ENCODE results near the gene ZFR. TPM values are rescaled to one million over a fixed set of nuclear protein-coding genes. Genes with fewer than 3 reads are reported as not detected.

Gene ZFR
- polyA plus RNA-seq, 2 of the 4 experiments (the other 2 are of a cell fraction), result 65.6 to 107 TPM

DNA sequence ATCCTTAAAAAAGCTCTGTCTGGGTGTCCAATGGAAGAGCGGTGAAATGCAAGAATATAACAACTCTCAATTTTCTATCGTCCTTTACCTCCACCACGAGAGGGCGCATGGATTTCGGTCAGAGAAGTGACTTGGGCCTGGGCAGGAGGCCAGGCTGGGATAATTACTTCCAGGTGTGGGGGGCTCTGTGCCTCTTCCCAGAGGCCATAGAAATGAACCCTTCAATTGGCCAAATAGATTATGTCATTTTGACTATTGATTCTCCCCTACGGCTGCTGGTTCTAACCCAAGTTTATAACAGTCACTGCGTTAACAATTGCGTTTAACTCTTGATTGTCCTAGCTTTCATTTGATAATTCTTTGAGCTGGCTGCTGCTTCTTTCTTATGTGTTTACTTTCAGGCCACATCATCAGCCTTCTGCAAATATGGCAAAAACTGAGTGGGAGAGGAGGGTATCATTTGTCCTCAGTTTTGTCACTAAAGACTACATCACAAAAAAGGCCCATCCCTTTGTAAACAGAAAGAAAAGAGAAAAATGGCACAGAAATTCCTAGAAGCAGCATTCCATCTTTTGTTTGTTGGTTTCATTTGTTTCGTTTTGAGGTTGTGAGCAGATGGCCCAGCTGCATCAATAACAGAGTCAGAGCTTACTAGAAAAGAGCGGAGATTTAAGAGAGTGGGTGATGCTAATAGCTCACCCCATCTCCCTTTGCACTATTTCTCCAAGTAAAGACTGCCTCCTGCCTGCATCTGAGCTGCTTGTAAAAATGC lies 45.4 kb upstream of the ZFR start:
- no peaks in the 10 kb centered on the region for H3K9me3 ChIP-seq
- TF ChIP-seq, protein P1, sequence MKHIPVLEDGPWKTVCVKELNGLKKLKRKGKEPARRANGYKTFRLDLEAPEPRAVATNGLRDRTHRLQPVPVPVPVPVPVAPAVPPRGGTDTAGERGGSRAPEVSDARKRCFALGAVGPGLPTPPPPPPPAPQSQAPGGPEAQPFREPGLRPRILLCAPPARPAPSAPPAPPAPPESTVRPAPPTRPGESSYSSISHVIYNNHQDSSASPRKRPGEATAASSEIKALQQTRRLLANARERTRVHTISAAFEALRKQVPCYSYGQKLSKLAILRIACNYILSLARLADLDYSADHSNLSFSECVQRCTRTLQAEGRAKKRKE (CRISPR knock-in tag; IDR thresholded peaks at IDR 0.05; ENCODE audit: low read depth), result no peak
- no peak for TF ChIP-seq MAZ (IDR thresholded peaks at IDR 0.05; ENCODE audit: borderline replicate concordance, low read depth, low read length)
- TF ChIP-seq, protein P2, sequence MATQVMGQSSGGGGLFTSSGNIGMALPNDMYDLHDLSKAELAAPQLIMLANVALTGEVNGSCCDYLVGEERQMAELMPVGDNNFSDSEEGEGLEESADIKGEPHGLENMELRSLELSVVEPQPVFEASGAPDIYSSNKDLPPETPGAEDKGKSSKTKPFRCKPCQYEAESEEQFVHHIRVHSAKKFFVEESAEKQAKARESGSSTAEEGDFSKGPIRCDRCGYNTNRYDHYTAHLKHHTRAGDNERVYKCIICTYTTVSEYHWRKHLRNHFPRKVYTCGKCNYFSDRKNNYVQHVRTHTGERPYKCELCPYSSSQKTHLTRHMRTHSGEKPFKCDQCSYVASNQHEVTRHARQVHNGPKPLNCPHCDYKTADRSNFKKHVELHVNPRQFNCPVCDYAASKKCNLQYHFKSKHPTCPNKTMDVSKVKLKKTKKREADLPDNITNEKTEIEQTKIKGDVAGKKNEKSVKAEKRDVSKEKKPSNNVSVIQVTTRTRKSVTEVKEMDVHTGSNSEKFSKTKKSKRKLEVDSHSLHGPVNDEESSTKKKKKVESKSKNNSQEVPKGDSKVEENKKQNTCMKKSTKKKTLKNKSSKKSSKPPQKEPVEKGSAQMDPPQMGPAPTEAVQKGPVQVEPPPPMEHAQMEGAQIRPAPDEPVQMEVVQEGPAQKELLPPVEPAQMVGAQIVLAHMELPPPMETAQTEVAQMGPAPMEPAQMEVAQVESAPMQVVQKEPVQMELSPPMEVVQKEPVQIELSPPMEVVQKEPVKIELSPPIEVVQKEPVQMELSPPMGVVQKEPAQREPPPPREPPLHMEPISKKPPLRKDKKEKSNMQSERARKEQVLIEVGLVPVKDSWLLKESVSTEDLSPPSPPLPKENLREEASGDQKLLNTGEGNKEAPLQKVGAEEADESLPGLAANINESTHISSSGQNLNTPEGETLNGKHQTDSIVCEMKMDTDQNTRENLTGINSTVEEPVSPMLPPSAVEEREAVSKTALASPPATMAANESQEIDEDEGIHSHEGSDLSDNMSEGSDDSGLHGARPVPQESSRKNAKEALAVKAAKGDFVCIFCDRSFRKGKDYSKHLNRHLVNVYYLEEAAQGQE (IDR thresholded peaks at IDR 0.05), result no peak
- peak; percentile 85 to 86 for TF ChIP-seq RAD21 (conservative IDR thresholded peaks at IDR 0.05 in 1 of 2, IDR thresholded peaks at IDR 0.05 in 1 of 2)
- TF ChIP-seq, protein P3, sequence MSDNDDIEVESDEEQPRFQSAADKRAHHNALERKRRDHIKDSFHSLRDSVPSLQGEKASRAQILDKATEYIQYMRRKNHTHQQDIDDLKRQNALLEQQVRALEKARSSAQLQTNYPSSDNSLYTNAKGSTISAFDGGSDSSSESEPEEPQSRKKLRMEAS (IDR thresholded peaks at IDR 0.05), result no peak
- TF ChIP-seq RARB (CRISPR knock-in tag; IDR thresholded peaks at IDR 0.05), result no peak
- no peak for TF ChIP-seq TP53 (CRISPR knock-in tag; IDR thresholded peaks at IDR 0.05)
- TF ChIP-seq, protein P4, sequence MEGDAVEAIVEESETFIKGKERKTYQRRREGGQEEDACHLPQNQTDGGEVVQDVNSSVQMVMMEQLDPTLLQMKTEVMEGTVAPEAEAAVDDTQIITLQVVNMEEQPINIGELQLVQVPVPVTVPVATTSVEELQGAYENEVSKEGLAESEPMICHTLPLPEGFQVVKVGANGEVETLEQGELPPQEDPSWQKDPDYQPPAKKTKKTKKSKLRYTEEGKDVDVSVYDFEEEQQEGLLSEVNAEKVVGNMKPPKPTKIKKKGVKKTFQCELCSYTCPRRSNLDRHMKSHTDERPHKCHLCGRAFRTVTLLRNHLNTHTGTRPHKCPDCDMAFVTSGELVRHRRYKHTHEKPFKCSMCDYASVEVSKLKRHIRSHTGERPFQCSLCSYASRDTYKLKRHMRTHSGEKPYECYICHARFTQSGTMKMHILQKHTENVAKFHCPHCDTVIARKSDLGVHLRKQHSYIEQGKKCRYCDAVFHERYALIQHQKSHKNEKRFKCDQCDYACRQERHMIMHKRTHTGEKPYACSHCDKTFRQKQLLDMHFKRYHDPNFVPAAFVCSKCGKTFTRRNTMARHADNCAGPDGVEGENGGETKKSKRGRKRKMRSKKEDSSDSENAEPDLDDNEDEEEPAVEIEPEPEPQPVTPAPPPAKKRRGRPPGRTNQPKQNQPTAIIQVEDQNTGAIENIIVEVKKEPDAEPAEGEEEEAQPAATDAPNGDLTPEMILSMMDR (IDR thresholded peaks at IDR 0.05), result peak; percentile 91
- TF ChIP-seq, protein P5, sequence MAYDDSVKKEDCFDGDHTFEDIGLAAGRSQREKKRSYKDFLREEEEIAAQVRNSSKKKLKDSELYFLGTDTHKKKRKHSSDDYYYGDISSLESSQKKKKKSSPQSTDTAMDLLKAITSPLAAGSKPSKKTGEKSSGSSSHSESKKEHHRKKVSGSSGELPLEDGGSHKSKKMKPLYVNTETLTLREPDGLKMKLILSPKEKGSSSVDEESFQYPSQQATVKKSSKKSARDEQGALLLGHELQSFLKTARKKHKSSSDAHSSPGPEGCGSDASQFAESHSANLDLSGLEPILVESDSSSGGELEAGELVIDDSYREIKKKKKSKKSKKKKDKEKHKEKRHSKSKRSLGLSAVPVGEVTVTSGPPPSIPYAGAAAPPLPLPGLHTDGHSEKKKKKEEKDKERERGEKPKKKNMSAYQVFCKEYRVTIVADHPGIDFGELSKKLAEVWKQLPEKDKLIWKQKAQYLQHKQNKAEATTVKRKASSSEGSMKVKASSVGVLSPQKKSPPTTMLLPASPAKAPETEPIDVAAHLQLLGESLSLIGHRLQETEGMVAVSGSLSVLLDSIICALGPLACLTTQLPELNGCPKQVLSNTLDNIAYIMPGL (CRISPR knock-in tag; IDR thresholded peaks at IDR 0.05; ENCODE audit: borderline replicate concordance), result no peak
- peak; percentile 96 for TF ChIP-seq SMC3 (IDR thresholded peaks at IDR 0.05)
- WGBS (ENCODE audit: missing lambda C conversion rate), result 25% methylated on average over 10 of the region's 10 CpGs
- ATAC-seq (peak; percentile 86 to 92), DNase-seq (ENCODE audit: low read depth in 1 of 2, low spot score in 1 of 2) (peak; percentile 63 to 78), FAIRE-seq (no peak)
- CTCF ChIA-PET, result interaction anchor here (0.6 to 5.4 kb wide), 60 partner anchors 11 to 1040 kb away, joined by 3 to 135 read pairs (median 5); partner anchors contain the start of gene SUB1
- H3K4me1 ChIP-seq, result no peaks in the 10 kb centered on the region
- H3K27ac ChIP-seq, result no peak overlapping the region
- no peak overlapping the region for H3K4me3 ChIP-seq
- POLR2A ChIA-PET, result interaction anchor here (1.0 to 1.4 kb wide), 3 partner anchors 42 to 100 kb away, joined by 4 to 9 read pairs (median 6); partner anchors contain the start of gene SUB1
- 0 out of 3 replicates have a peak overlapping the region, but pooled peaks have one; percentile 11 for H3K4me2 ChIP-seq

DNA sequence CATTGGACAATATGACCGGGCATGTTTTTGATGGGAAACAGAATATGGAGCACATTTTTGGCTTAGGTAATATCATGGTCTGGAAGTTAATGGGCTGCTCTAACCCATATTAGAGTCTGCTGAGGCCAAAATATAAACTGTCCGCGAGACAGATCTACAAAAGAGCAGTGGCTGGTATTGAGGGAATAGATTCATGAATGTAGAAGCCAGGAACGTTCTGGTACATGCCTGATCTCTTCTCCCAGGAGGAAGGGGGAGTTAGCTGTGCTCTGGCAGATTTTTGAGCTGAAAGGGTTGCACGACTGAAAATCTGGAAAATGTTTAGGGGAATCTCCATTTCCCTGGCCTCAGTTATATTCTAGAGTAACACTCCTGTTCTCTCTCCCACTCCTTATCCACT lies 42.9 kb upstream of the ZFR start:
- TF ChIP-seq ZNF302 (CRISPR knock-in tag; IDR thresholded peaks at IDR 0.05) (no peak), CHD4 (IDR thresholded peaks at IDR 0.05; ENCODE audit: borderline replicate concordance) (no peak), CEBPB (IDR thresholded peaks at IDR 0.05) (no peak), HOXA7 (CRISPR knock-in tag; IDR thresholded peaks at IDR 0.05) (no peak), EHMT2 (IDR thresholded peaks at IDR 0.05; ENCODE audit: low read depth) (no peak), NPAS2 (CRISPR knock-in tag; IDR thresholded peaks at IDR 0.05; ENCODE audit: borderline replicate concordance) (no peak), FOSB (CRISPR knock-in tag; IDR thresholded peaks at IDR 0.05) (no peak), MAZ (IDR thresholded peaks at IDR 0.05; ENCODE audit: borderline replicate concordance, low read depth, low read length) (no peak), HOXB13 (CRISPR knock-in tag; IDR thresholded peaks at IDR 0.05; ENCODE audit: low read depth) (no peak)
- TF ChIP-seq, protein P6, sequence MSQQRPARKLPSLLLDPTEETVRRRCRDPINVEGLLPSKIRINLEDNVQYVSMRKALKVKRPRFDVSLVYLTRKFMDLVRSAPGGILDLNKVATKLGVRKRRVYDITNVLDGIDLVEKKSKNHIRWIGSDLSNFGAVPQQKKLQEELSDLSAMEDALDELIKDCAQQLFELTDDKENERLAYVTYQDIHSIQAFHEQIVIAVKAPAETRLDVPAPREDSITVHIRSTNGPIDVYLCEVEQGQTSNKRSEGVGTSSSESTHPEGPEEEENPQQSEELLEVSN (IDR thresholded peaks at IDR 0.05; ENCODE audit: borderline replicate concordance, low read depth), result no peak
- TF ChIP-seq, protein P3 (IDR thresholded peaks at IDR 0.05), result no peak
- H3K4me1 ChIP-seq, result no peaks in the 10 kb centered on the region
- no peak for FAIRE-seq
- H3K27ac ChIP-seq, result no peak overlapping the region
- ATAC-seq, result no peak
- H3K4me2 ChIP-seq, result no peak overlapping the region
- H3K4me3 ChIP-seq, result no peak overlapping the region
- WGBS (ENCODE audit: missing lambda C conversion rate), result 66% methylated on average over 5 of the region's 5 CpGs
- ChIA-PET POLR2A (no interaction called here), CTCF (interaction anchor here (0.6 to 5.4 kb wide), 7 partner anchors 10 to 153 kb away, joined by 3 to 79 read pairs (median 26); no protein-coding TSS in a partner anchor)
- no peaks in the 10 kb centered on the region for H3K9me3 ChIP-seq
- DNase-seq (ENCODE audit: low read depth in 1 of 2, low spot score in 1 of 2), result no peak

Data from A549 (cell line).